ENCODE data around the gene TOR1AIP2.
"Not testable (repeated sequence)": the region's sequence is repeated elsewhere in the genome, so short reads cannot be mapped to it uniquely, and the experiment has no call there.

Gene TOR1AIP2

GRCh38 chr1:179807691-179808485, 69.7 kb downstream of the TOR1AIP2 start:
- no peak for DNase-seq (ENCODE audit: low read depth in 2 of 3, low spot score in 1 of 3)

DNA sequence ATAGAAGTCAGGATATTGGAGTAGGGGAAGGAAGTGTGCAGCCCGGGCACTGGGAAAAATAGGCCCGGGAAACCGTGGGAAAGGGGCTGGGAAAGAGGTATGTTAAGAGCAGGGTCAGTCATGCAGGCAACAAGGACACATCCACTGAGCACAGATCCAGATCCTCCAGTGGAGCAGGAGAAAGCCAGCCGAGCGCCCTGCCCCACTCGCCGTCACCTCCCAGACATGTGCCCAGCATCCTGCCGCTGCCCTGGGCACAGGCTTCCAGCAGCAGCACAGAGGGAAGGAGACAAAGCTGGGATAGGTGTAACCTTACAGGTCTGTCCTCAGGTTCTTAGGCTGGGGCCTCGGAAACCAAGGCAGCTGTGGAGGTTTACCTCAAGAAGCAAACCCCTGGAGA, 70.3 kb downstream of the TOR1AIP2 start:
- DNase-seq (ENCODE audit: low read depth in 2 of 3, low spot score in 1 of 3) = no peak

DNA sequence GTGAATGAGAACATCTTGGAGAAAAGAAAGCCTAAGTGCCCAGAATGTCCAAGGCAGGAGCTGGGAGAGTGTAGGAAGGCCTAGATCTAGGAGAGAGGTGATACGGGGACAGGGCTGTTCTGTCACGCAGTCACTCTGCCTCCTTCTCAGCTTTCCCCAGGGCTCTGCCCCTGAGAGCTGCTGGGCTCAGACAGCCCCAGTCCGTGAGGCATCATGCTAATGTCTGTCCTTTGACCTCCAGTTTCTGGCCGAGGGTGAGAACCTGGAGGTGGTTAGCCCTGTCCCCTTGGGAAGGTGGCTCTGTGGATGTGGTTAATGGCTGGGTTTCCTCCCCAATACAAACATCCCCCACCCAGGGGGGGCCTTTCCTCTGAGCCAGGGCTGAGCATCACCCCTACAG, 71.3 kb downstream of the TOR1AIP2 start:
- no peak for DNase-seq (ENCODE audit: low read depth in 2 of 3, low spot score in 1 of 3)

DNA sequence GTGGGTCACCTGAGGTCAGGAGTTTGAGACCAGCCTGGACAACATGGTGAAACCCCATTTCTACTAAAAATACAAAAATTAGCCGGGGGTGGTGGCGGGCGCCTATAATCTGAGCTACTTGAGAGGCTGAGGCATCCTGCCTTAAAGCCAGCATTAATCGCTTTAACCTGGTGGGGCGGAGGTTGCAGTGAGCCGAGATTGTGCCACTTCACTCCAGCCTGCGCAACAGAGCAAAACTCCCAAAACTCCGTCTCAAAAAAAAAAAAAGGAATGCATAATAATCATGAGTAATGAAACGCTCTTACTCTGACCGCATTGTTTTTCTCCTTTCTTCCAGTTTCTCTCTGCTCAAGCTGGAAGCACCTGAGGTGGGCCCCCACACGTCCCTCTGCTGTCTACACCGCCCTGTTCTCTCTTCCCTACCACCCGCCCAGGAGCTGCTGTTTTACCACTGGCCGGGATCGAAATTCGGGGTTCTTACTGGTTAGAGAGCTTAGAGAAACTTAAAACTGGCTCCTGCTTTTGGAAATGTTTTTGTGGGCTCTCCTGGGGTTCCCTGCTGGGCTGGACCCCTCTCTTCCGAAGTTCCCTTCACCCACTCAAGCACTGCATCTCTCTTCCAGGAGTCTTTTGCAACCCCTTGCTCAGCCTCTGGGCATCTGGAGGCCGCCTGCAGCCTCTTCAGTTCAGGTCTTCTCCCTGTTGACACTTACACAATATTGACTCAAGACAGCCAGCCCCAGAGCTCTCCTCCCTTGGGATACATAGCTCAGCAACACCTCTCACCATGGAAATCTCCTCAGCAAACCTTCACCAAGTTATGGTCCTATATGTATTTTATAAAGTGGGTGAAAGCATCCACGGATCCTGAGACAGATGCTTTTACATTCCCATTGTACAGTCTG, 72.1 kb downstream of the TOR1AIP2 start:
- no peak for DNase-seq (ENCODE audit: low read depth in 2 of 3, low spot score in 1 of 3)

- not testable (repeated sequence) for DNase-seq (ENCODE audit: low read depth in 2 of 3, low spot score in 1 of 3)
Measured at GRCh38 chr1:179804417-179804816, 73.2 kb downstream of the TOR1AIP2 start.

DNA sequence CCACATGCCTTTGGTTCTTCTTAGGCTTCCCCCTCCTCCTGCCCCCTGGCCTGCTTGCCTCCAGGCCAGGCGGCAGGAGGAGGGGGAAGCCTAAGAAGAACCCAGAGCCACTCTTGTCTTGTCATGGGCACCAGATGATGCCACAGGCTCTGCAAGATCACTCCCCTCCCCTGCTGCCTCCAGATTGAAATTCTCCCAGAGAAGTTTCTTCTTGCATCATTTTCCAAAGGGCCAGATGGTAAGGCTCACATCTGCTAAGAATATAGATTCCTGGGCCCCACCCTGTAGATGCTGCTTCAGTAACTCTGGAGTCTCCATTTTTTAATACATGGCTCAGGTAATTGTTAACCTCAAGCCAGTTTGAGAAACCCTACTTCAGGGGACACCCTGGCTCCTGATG, 73.7 kb downstream of the TOR1AIP2 start:
- no peak for DNase-seq (ENCODE audit: low read depth in 2 of 3, low spot score in 1 of 3)

DNA sequence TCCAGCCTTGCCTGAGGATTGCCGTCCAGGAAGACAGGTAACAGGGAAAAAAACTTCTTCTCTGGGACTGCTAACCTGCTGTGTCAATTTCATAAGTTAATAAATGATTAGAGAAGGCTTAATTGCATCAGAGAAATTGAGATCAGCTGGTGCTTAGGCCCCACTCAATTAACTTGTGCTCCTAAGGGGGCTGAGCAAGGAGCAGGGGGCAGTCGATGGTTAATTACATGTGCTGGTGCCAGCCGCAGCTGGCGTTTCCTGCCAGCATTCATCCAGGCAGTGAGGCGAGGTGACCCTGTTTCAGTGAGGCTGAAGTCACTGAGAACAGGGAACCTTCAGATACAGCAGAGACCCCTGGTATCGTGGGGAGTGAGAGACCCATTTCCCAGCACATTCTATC, 74.5 kb downstream of the TOR1AIP2 start:
- DNase-seq (ENCODE audit: low read depth in 2 of 3, low spot score in 1 of 3) = no peak

DNA sequence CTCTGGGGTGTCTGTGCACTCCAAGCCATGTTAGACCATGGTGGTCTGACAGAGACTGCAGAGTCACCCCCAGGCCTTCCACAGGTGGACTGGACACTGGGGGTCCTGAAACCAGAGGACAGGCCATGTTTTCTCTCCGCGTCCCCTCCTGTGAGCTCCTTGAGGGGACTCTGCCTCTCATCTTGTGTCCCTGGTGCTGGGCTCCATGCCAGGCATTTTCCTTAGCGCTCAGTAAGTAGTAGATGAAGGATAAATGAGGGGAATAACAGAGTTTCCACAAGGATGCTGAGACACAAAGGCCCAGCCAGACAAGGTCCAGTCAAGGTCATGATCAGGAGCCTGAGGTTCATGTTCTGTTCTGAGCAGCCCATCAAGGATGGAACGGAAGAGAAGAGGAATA, 77.1 kb downstream of the TOR1AIP2 start:
- no peak for DNase-seq (ENCODE audit: low read depth in 2 of 3, low spot score in 1 of 3)

- no peak for DNase-seq (ENCODE audit: low read depth in 2 of 3, low spot score in 1 of 3)
Measured at GRCh38 chr1:179798864-179799516, 78.6 kb downstream of the TOR1AIP2 start.

DNA sequence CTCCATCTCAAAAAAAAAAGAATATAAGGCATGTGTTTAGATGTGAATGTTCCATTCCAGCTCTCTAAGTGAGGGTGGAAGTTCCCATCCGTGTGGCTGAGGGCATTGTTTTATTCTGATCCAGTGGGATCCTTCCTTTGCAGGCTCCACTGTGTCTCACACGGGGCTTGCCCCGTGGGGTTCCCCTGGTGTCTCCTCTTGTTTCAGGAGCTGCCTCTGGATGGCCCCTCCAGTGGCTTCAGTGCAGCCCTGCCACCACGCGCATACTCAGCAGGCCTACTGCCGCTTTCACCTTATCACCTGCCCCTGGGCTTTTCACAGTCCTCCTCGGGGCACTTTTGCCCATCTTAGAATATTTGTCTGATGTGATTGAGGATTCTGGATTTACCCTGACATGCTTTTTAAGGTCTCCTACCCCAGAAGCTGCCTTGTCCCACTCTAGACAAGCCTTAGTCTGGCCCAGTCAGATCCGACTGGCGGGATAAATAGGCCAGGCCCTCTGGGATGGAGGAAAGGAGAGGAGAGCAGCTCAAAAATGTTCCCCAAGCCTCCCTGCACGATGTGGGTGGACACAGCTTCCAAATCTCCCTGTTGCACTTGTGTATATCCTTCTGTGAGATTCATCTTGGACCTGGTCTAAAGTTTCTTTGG, 79.3 kb downstream of the TOR1AIP2 start:
- no peak for DNase-seq (ENCODE audit: low read depth in 2 of 3, low spot score in 1 of 3)

DNA sequence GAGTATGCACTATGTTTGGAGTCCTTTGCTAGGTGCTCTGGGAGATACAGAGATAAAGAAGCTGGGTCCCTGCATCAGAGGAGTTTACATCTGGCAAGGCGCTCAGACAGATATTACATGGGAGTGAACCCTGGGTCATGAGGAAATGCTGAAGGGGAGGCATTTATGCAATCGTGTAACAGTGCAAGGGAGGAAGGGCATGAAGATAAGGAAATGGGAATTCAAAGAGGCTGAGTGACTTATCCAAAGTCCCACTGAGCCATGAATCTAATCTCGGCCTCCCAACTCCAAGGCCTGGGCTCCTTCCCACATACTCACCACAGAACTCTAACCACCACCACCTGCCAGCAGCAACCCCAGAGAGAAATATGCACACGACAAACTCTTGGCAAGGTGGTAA, 82.9 kb downstream of the TOR1AIP2 start:
- no peak for DNase-seq (ENCODE audit: low read depth in 2 of 3, low spot score in 1 of 3)

DNA sequence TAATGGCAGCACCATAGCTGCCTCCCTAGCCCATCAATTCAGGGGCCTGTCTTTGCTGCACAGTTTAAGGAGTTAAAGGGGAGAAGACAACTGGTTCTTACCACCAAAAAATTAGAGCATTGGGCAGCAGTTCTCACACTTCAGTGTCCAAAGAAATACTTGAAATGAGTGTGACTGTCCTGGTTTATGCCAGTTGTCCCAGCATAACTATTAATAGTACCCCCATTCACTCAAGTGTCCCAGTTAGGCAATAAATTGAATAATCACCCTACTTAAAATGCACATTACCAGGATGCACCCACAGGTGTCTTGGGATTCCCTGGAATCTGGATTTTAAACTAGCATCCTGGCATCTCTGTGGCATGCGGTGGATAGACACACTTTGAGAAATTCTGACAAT, 83.5 kb downstream of the TOR1AIP2 start:
- no peak for DNase-seq (ENCODE audit: low read depth in 2 of 3, low spot score in 1 of 3)

- no peak for DNase-seq (ENCODE audit: low read depth in 2 of 3, low spot score in 1 of 3)
Measured at GRCh38 chr1:179793281-179793680, 84.3 kb downstream of the TOR1AIP2 start.
